ENCODE measurements around the gene CKS1B.

Gene CKS1B

GRCh38 chr1:155005076-155006011 lies 30.9 kb downstream of the CKS1B start:
- peak overlapping the region; percentile 94 for H3K4me3 ChIP-seq (ENCODE audit: low read depth, low read length)
- TF ChIP-seq CTCF (IDR thresholded peaks at IDR 0.05; ENCODE audit: borderline replicate concordance, insufficient read depth, low read depth, low read length): no peak

GRCh38 chr1:155006601-155007101 lies 32.2 kb downstream of the CKS1B start:
- no peak overlapping the region for H3K4me3 ChIP-seq (ENCODE audit: low read depth, low read length)
- TF ChIP-seq CTCF (IDR thresholded peaks at IDR 0.05; ENCODE audit: borderline replicate concordance, insufficient read depth, low read depth, low read length): no peak

GRCh38 chr1:155007251-155007828 lies 32.9 kb downstream of the CKS1B start:
- no peak for TF ChIP-seq CTCF (IDR thresholded peaks at IDR 0.05; ENCODE audit: borderline replicate concordance, insufficient read depth, low read depth, low read length)
- no peak overlapping the region for H3K4me3 ChIP-seq (ENCODE audit: low read depth, low read length)

GRCh38 chr1:155008015-155008941 lies 33.8 kb downstream of the CKS1B start:
- no peak overlapping the region for H3K4me3 ChIP-seq (ENCODE audit: low read depth, low read length)
- no peak for TF ChIP-seq CTCF (IDR thresholded peaks at IDR 0.05; ENCODE audit: borderline replicate concordance, insufficient read depth, low read depth, low read length)

- H3K4me3 ChIP-seq (ENCODE audit: low read depth, low read length): no peak overlapping the region
- no peak for TF ChIP-seq CTCF (IDR thresholded peaks at IDR 0.05; ENCODE audit: borderline replicate concordance, insufficient read depth, low read depth, low read length)
Observed at GRCh38 chr1:155009221-155009711, 34.8 kb downstream of the CKS1B start.

GRCh38 chr1:155009742-155010141 lies 35.3 kb downstream of the CKS1B start:
- no peak overlapping the region for H3K4me3 ChIP-seq (ENCODE audit: low read depth, low read length)
- TF ChIP-seq CTCF (IDR thresholded peaks at IDR 0.05; ENCODE audit: borderline replicate concordance, insufficient read depth, low read depth, low read length): no peak
